ENCODE data around the gene ZNF486. TPM values are rescaled to one million over a fixed set of nuclear protein-coding genes. Genes with fewer than 3 reads are reported as not detected.

The ZNF486 gene
- total RNA-seq, 1 experiment from 2014 or later = 0.66 TPM

DNA sequence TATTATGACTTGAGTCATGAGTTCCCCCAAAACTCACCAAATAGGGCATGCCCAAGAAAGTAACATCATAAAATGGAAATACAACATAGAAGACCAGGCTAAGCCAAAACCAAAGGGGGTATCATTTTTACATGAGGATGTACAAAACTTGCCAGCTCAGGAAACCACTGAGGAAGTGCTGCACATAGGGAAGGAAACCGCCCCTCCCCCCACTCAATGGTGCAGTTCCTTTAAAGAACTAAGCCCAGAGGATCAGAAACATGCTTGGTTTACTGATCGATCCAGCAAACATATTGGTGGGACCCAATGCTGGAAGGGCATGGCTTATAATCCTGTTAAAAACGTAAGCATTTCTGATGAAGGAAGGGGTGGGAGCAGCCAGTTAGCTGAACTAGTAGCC, 4.2 kb upstream of the ZNF486 start:
- Mint-ChIP-seq H3K9me3 (ENCODE audit: unreplicated experiment) (peaks cover 46% of the 10 kb centered on the region), H3K36me3 (ENCODE audit: insufficient read depth, unreplicated experiment) (no peaks in the 10 kb centered on the region), H3K27me3 (ENCODE audit: insufficient read depth, unreplicated experiment) (no peaks in the 10 kb centered on the region), H3K4me3 (ENCODE audit: unreplicated experiment) (no peak overlapping the region), H3K27ac (ENCODE audit: unreplicated experiment) (no peak overlapping the region), H3K4me1 (ENCODE audit: low read depth, unreplicated experiment) (no peaks in the 10 kb centered on the region)
- H3K4me1 ChIP-seq = no peaks in the 10 kb centered on the region
- no peak for DNase-seq
- H3K27me3 ChIP-seq (replicated peaks; ENCODE audit: control insufficient read depth, insufficient read depth, low read length) = no peaks in the 10 kb centered on the region
- H3K9me3 ChIP-seq = peaks cover 9% of the 10 kb centered on the region; the same call in 1 of the 2 replicates
- intact Hi-C loops (cut with micrococcal nuclease; ENCODE audit: unreplicated experiment) = no loop called here
- H3K36me3 ChIP-seq (ENCODE audit: control insufficient read depth, insufficient read depth, low read length) = no peaks in the 10 kb centered on the region
- TF ChIP-seq, protein P1, sequence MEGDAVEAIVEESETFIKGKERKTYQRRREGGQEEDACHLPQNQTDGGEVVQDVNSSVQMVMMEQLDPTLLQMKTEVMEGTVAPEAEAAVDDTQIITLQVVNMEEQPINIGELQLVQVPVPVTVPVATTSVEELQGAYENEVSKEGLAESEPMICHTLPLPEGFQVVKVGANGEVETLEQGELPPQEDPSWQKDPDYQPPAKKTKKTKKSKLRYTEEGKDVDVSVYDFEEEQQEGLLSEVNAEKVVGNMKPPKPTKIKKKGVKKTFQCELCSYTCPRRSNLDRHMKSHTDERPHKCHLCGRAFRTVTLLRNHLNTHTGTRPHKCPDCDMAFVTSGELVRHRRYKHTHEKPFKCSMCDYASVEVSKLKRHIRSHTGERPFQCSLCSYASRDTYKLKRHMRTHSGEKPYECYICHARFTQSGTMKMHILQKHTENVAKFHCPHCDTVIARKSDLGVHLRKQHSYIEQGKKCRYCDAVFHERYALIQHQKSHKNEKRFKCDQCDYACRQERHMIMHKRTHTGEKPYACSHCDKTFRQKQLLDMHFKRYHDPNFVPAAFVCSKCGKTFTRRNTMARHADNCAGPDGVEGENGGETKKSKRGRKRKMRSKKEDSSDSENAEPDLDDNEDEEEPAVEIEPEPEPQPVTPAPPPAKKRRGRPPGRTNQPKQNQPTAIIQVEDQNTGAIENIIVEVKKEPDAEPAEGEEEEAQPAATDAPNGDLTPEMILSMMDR (IDR thresholded peaks at IDR 0.05; ENCODE audit: insufficient read depth in 1 of 2, low read depth in 1 of 2, low read length in 1 of 2, severe bottlenecking in 1 of 2, unreplicated experiment in 1 of 2) = no peak
- ChIA-PET POLR2A (no interaction called here), CTCF (no interaction called here)
- BruUV-seq (replicated peaks) = no TSS peak
- H3K4me3 ChIP-seq (ENCODE audit: low read depth, low read length) = no peak overlapping the region

DNA sequence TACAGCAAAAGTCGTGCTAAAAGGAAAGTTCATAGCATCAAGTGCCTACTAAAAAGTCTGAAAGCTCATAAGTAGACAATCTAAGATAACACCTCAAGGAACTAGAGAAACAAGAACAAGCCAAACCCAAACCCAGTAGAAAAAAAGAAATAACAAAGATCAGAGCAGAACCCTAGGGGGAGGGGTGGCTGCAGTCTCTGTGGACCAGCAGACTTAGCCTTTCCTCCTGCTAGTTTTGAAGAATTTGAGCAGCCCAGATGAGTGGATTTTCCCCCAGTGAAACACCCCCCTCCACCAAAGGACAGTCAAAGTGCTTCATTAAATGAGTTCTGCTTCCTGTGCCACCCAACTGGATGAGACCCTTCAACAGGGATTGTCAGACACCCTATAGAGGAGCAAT, 2.6 kb upstream of the ZNF486 start:
- no peaks in the 10 kb centered on the region for H3K27me3 ChIP-seq (replicated peaks; ENCODE audit: control insufficient read depth, insufficient read depth, low read length)
- ChIA-PET CTCF (no interaction called here), POLR2A (no interaction called here)
- no peaks in the 10 kb centered on the region for H3K36me3 ChIP-seq (ENCODE audit: control insufficient read depth, insufficient read depth, low read length)
- H3K4me3 Mint-ChIP-seq (ENCODE audit: unreplicated experiment) = no peak overlapping the region
- no peak for DNase-seq
- H3K27me3 Mint-ChIP-seq (ENCODE audit: insufficient read depth, unreplicated experiment) = no peaks in the 10 kb centered on the region
- no peak overlapping the region for H3K4me3 ChIP-seq (ENCODE audit: low read depth, low read length)
- peaks cover 32% of the 10 kb centered on the region for H3K9me3 Mint-ChIP-seq (ENCODE audit: unreplicated experiment)
- TF ChIP-seq, protein P1 (IDR thresholded peaks at IDR 0.05; ENCODE audit: insufficient read depth in 1 of 2, low read depth in 1 of 2, low read length in 1 of 2, severe bottlenecking in 1 of 2, unreplicated experiment in 1 of 2) = no peak
- no peak overlapping the region for H3K27ac Mint-ChIP-seq (ENCODE audit: unreplicated experiment)
- intact Hi-C loops (cut with micrococcal nuclease; ENCODE audit: unreplicated experiment) = no loop called here
- H3K4me1 ChIP-seq = no peaks in the 10 kb centered on the region
- peaks cover 9% of the 10 kb centered on the region; the same call in 1 of the 2 replicates for H3K9me3 ChIP-seq
- no peaks in the 10 kb centered on the region for H3K36me3 Mint-ChIP-seq (ENCODE audit: insufficient read depth, unreplicated experiment)
- no TSS peak for BruUV-seq (replicated peaks)
- no peaks in the 10 kb centered on the region for H3K4me1 Mint-ChIP-seq (ENCODE audit: low read depth, unreplicated experiment)

DNA sequence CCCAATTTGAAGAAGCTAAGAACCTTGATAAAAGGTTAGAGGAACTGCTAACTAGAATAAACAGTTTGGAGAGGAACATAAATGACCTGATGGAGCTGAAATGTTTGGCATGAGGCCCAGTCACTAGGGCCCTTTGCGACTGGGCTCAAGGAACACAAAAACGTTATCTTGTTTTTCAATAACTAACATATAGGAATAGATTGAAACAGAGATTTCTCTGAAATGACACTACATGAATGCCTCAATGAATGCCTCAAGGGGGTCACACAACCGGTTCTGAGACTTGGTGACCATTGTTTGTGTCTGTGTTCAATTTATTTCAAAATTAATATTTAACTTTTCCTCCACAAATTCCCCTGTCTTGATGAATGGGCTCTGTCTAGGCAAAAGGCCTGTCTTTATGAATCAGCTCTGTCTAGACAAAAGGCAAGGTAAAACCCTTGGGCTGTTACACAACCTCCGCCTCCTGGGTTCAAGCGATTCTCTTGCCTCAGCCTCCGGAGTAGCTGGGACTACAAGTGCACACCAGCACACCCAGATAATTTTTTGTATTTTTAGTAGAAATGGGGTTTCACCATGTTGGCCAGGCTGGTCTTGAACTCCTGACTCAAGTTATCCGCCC, 932 bp upstream of the ZNF486 start:
- Mint-ChIP-seq H3K36me3 (ENCODE audit: insufficient read depth, unreplicated experiment) (no peaks in the 10 kb centered on the region), H3K4me3 (ENCODE audit: unreplicated experiment) (no peak overlapping the region), H3K27ac (ENCODE audit: unreplicated experiment) (no peak overlapping the region), H3K9me3 (ENCODE audit: unreplicated experiment) (peaks cover 28% of the 10 kb centered on the region), H3K4me1 (ENCODE audit: low read depth, unreplicated experiment) (no peaks in the 10 kb centered on the region), H3K27me3 (ENCODE audit: insufficient read depth, unreplicated experiment) (no peaks in the 10 kb centered on the region)
- BruUV-seq (replicated peaks) = no TSS peak
- Histone ChIP-seq H3K36me3 (ENCODE audit: control insufficient read depth, insufficient read depth, low read length) (no peaks in the 10 kb centered on the region), H3K27me3 (replicated peaks; ENCODE audit: control insufficient read depth, insufficient read depth, low read length) (no peaks in the 10 kb centered on the region), H3K4me3 (ENCODE audit: low read depth, low read length) (no peak overlapping the region), H3K9me3 (peaks cover 9% of the 10 kb centered on the region; the same call in 1 of the 2 replicates), H3K4me1 (no peaks in the 10 kb centered on the region)
- no peak for DNase-seq
- ChIA-PET POLR2A (no interaction called here), CTCF (no interaction called here)
- TF ChIP-seq, protein P1 (IDR thresholded peaks at IDR 0.05; ENCODE audit: insufficient read depth in 1 of 2, low read depth in 1 of 2, low read length in 1 of 2, severe bottlenecking in 1 of 2, unreplicated experiment in 1 of 2) = no peak
- intact Hi-C loops (cut with micrococcal nuclease; ENCODE audit: unreplicated experiment) = no loop called here

All from Caco-2 (cell line).